ENCODE measurements around the gene MICAL3. TPM values are rescaled to one million over a fixed set of nuclear protein-coding genes. Genes with fewer than 3 reads are reported as not detected.

Gene MICAL3
- total RNA-seq, 6 experiments from 2014 or later, result 31.5 to 61.8 (median 48.2) TPM

DNA sequence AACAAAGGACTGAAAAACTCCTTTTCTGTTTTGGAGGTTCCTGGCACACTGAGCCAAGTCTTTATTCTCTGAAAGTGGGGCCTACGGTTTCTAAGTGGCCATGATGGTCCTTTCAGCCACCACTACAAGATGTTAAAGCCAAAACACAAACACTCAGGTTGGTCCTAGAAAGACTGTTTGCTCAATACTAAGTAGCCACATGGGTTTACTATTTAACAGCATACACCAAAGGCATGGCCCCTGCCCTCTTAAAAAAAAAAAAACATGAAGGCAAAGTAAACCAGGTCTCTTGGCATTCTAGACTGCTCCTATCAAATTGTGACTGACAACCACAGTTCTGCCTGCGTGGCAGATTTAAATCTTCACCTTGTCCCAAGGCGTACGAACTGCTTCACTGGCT lies 126.5 kb downstream of the MICAL3 start:
- Histone ChIP-seq H3K9me3 (no peaks in the 10 kb centered on the region), H3K4me1 (peaks cover 0 to 28% (median 13%) of the 10 kb centered on the region in 4 donors), H3K27me3 (no peaks in the 10 kb centered on the region), H3K36me3 (peaks cover 0 to 16% (median 6%) of the 10 kb centered on the region in 4 donors), H3K27ac (peak overlapping the region in 1 of 3 donors; percentile 20), H3K4me3 (no peak overlapping the region)
- TF ChIP-seq POLR2A (IDR thresholded peaks at IDR 0.05), result no peak
- TF ChIP-seq, protein P1, sequence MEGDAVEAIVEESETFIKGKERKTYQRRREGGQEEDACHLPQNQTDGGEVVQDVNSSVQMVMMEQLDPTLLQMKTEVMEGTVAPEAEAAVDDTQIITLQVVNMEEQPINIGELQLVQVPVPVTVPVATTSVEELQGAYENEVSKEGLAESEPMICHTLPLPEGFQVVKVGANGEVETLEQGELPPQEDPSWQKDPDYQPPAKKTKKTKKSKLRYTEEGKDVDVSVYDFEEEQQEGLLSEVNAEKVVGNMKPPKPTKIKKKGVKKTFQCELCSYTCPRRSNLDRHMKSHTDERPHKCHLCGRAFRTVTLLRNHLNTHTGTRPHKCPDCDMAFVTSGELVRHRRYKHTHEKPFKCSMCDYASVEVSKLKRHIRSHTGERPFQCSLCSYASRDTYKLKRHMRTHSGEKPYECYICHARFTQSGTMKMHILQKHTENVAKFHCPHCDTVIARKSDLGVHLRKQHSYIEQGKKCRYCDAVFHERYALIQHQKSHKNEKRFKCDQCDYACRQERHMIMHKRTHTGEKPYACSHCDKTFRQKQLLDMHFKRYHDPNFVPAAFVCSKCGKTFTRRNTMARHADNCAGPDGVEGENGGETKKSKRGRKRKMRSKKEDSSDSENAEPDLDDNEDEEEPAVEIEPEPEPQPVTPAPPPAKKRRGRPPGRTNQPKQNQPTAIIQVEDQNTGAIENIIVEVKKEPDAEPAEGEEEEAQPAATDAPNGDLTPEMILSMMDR (IDR thresholded peaks at IDR 0.05), result no peak
- intact Hi-C loops (cut with DNase I), result no loop called here
- peak in 2 of 4 donors; percentile 59 to 83 for ATAC-seq
- WGBS (ENCODE audit: insufficient coverage, low coverage, low lambda C conversion rate, missing lambda C conversion rate), result 69% methylated on average over 3 of the region's 4 CpGs
- no peak for DNase-seq

DNA sequence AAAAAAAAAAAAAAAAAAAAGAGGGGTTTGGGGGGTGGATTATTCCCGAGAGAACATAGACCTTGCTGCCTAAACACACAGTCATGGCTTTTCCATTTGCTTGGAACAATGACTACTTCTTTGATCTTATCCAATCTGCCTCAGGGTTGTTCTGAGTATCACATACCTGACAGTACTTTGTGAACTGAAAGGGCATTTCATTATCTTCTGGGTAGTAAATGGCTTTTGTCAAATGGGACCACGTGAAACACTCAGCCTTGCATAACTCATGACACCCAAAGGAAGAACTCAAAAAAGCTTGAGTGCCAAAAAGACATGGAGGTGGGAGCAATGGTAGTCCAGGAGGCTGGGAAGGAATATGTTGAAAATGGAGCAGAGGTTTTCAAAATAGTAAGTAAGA lies 126.9 kb downstream of the MICAL3 start:
- intact Hi-C loops (cut with DNase I), result no loop called here
- no peaks in the 10 kb centered on the region for H3K27me3 ChIP-seq
- no peak for DNase-seq
- no peak for ATAC-seq
- H3K27ac ChIP-seq, result peak overlapping the region in 1 of 3 donors; percentile 20
- WGBS (ENCODE audit: insufficient coverage, low coverage, low lambda C conversion rate, missing lambda C conversion rate), result 48% methylated on average over 2 of the region's 2 CpGs
- peaks cover 0 to 16% (median 6%) of the 10 kb centered on the region in 4 donors for H3K36me3 ChIP-seq
- peaks cover 0 to 29% (median 13%) of the 10 kb centered on the region in 4 donors for H3K4me1 ChIP-seq
- TF ChIP-seq, protein P1 (IDR thresholded peaks at IDR 0.05), result no peak
- TF ChIP-seq POLR2A (IDR thresholded peaks at IDR 0.05), result no peak
- H3K4me3 ChIP-seq, result no peak overlapping the region
- H3K9me3 ChIP-seq, result no peaks in the 10 kb centered on the region

DNA sequence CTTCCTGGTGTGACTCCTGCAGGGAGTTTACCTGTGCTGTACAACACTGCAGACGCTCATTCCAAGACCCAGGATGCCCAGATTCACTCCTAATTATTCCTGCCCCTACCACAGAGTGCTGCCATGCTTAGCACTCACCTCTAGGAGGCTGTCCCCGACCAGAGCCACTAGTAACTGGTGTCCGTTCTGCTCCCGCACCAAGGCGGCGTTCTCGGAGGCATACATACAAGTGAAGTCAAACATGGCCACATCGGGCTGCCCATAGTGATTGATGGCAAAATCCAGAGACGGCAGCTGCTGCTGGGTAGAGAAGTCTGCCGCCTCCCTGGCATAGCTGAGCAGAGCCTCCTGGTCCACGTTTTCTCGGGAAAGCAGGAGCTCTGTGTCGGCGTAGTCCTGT lies 127.8 kb downstream of the MICAL3 start:
- Histone ChIP-seq H3K36me3 (peaks cover 0 to 10% (median 6%) of the 10 kb centered on the region in 4 donors), H3K27me3 (no peaks in the 10 kb centered on the region), H3K4me1 (peaks cover 0 to 37% (median 14%) of the 10 kb centered on the region in 4 donors), H3K27ac (no peak overlapping the region), H3K4me3 (no peak overlapping the region), H3K9me3 (no peaks in the 10 kb centered on the region)
- no peak for TF ChIP-seq POLR2A (IDR thresholded peaks at IDR 0.05)
- TF ChIP-seq, protein P1 (IDR thresholded peaks at IDR 0.05), result peak; percentile 8 to 46 (median 31)
- DNase-seq (peak in 1 of 3 donors; percentile 70), ATAC-seq (peak; percentile 24 to 74 (median 44))
- WGBS (ENCODE audit: insufficient coverage, low coverage, low lambda C conversion rate, missing lambda C conversion rate), result 84% methylated on average over 7 of the region's 14 CpGs
- intact Hi-C loops (cut with DNase I), result no loop called here

DNA sequence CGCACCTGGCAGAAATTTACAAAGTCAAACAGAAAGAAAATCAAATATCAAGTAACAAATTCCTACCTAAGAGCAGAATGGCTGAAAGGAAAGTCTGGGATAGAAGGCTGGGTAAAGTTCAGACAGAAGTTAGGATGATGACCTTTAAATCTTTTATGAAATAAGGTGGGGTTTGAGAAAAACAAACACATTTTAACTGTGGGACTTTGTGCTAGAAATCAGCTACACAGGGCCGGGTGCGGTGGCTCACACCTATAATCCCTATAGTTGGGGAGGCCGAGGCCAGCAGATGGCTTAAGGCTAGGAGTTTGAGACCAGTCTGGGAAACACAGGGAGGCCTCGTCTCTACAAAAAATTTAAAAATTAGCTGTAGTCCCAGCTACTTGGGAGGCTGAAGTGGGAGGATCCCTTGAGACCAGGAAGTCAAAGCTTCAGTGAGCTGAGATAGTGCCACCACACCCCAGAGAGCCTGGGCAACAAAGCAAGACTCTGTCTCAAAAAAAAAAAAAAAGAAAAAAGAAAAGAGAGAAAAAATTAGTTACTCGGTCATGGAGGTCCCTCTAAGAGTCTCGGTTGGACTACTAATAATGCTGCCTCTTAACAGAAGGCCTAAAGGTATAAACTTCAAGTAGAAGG lies 130.3 kb downstream of the MICAL3 start:
- H3K9me3 ChIP-seq, result no peaks in the 10 kb centered on the region
- peaks cover 0 to 7% (median 3%) of the 10 kb centered on the region in 4 donors for H3K36me3 ChIP-seq
- intact Hi-C loops (cut with DNase I), result loop anchor here in 1 of 2 donors (5.0 kb wide), 1 partner anchor 62 kb away; no protein-coding TSS in a partner anchor
- H3K4me1 ChIP-seq, result peaks cover 0 to 48% (median 20%) of the 10 kb centered on the region in 4 donors
- peak overlapping the region; percentile 19 to 64 (median 23) for H3K27ac ChIP-seq
- no peak for TF ChIP-seq POLR2A (IDR thresholded peaks at IDR 0.05)
- TF ChIP-seq, protein P1 (IDR thresholded peaks at IDR 0.05), result no peak
- no peaks in the 10 kb centered on the region for H3K27me3 ChIP-seq
- 49% methylated on average over 7 of the region's 7 CpGs for WGBS (ENCODE audit: insufficient coverage, low coverage, low lambda C conversion rate, missing lambda C conversion rate)
- ATAC-seq (peak; percentile 20 to 61 (median 34)), DNase-seq (peak in 1 of 3 donors; percentile 58)
- H3K4me3 ChIP-seq, result no peak overlapping the region
